Right forelimb (tissue), 1 donor: Measurements from ENCODE around the gene SYNPO2.
"Not testable (repeated sequence)": the region's sequence is repeated elsewhere in the genome, so short reads cannot be mapped to it uniquely, and the experiment has no call there.

Experiments used
- DNase-seq: peaks from one replicate; pipeline ENCODE4 v3.0.0-alpha.2; 2018

The SYNPO2 gene

DNA sequence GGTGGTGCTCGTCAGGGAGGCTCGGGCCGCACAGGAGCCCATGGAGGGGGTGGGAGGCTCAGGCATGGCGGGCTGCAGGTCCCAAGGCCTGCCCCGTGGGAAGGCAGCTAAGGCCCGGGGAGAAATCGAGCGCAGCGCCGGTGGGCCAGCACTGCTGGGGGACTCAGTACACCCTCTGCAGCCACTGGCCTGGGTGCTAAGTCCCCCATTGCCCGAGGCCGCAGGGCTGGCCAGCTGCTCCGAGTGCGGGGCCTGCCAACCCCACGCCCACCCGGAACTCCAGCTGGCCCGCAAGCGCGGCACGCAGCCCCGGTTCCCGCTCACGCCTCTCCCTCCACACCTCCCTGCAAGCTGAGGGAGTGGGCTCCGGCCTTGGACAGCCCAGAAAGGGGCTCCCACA, 88.4 kb downstream of the SYNPO2 start:
- not testable (repeated sequence) for DNase-seq

DNA sequence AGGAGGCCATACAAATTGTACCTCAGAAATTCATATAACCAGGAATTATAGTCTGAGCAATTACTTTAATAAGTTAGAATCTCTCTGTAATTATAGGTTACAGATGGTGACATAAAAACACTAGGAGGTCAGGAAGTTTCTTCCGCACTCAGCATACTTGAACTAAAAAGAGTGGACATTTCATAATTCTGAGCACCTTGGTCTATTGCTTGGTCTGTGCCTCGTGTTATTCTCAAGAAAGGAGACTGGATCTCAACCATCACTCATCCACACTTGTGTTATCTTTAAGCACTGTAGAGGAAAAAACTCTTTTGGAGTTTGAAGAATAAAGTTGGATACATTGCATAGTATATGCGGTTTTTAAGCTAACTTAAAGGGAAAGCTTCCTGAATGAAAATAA, 91.1 kb downstream of the SYNPO2 start:
- DNase-seq, result no peak

DNA sequence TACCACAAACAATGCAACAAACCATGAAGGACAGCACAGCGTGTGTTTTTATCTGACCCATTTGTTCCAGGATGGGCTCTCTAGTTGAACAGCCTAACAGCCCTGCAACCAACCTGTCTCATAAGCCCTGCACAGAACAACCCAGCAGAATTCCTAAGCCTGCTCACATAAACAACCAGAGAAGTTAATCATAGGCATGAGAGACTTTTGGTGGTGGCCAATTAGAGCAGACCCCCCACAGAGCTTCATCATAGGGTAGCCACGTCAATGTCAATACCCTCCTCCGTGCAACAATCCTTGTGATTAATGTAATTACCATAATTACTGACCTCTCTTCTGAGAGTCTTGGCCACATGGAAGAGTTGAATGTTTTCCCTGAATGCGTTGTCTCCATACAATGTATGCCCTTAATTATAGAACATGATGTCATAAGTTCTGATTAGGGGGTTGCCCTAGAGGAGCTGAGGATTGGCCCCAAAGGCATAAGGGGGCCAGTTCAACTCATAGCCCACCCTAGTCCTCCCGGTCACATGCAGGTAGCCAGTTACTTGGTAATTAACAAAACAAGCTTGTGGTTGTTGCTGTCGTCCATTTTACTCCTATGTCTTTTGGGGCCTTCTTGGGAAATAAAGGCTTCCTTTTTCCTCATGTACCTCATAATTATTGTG, 92.7 kb downstream of the SYNPO2 start:
- no peak for DNase-seq

DNA sequence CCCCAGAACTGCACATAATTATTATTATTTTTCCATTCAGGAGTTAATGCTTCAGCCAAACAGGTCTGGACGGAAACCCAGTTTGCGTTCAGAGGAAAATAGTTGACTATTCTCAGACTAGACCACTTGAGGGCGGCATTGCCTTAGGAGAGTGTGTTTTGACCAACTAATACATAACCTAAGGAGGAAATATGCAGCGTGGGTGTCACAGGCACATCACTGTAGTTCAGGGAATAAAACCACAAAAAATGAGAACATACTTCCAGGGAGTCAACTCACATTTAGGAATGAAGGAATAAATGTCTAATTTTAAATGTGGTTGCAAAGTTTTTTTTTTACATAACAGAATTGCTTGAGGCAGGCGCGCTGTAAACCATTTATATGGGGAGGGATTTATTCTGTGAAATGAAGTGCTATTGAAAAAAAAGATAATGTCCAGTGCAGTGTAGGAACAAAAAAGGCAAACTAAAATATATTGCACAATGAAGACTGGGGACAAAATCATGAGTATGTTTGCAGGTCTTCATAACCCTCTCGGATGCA, 93.3 kb downstream of the SYNPO2 start:
- DNase-seq, result peak; percentile 62

DNA sequence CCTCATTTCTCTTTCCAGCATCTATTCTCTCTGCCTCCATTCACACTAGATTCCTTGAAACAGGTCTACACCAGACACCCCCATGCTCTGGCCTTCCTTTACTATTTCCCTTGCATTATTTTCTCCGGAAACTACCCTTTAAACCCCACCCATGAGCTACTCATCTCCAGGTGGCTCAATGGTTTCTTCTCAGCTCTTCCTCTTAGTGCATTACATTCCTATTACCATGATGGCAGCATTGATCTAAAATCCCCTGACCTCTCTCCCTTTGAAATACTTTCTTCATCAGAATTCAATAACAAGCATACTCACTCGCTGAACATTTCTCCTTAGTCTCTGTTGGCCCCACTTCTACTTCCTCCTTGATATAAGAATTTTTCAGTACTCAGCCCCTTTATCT, 94.6 kb downstream of the SYNPO2 start:
- DNase-seq, result no peak

DNA sequence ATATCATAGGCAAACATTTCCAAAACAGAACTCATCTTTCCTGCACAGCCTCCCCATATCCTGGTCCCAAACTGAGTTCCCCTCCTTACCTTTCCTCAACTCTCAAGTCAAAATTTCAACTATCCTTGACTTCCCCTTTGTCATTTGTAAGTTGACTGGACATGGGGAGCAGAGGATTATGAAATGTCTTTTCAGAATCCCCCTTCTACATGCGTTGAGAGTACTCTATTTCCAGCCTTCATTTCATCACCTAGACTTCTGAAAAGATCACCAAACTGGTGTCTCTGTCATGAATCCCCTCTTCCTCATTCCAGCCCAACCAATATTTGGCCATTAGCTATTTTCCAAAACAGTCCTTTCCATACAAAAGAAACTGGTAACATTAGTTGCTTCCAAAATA, 95.2 kb downstream of the SYNPO2 start:
- DNase-seq, result no peak

DNA sequence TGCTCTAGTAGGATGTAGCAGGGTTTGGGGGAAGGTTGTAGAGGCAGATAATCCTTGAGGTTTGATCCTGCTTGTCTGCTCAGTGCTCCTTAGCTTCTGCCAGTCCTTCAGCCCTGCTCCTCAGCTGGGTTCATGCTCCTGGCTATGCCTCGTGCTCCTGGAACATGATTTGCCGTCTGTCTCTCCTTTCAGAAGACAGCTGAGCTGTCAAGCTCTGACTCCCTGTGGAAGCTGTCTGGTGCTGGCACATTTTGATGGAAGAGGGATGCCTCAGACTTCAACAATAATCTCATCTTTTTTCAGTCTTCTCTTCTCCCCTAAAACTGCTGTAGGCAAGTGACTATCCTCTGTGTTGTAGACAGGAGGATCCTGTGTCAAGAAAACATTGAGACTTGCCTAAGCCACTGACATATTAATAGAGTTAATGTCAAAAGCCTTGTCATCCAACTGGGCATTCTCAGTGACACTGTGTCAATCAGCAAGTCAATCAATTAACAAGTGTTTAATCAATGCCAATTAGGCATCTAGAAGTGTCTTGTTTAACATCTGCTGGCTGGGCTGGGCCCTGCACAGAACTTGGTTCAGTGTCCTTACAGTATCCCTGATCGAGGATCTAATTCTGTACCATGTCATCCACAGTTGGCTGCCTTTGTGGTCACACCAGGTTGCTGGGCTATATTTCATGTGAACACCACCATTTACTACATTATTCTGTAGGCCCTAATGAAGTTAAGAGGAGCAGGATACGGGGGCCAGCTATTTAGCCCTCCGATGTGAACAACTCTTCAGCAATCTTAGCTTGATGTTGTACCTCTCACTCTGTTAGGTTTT, 96.7 kb downstream of the SYNPO2 start:
- no peak for DNase-seq

DNA sequence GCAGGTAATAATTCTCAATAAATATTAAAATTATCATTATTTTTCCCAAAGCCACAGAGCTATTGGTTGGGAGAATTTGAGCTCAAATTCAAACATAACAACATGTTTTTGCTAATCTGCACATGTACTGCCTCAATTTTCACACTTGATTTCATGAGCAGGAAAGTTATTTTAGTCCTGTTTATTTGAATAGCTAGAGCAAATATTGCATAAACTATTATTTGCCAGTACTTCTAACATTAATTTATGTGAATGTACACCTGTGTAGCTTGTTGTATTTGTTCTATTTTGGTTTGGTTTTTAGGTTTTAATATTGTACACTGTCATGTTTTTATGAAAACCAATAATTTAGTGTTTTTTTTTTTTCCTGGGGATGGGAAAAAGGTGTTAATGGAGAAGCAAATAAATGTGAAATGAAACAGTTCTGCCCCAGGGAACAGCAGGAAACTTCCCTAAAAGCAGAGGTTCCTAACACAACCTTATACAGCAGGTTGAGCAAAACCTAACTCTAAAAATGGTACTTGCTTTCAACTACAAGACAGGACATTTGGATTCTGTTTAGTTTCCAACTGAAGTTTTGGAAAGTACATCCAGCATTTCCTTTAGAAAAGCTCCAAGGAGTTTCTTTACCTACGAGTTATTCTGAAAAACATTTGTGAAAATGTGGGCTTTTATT, 99.4 kb downstream of the SYNPO2 start:
- DNase-seq, result no peak

DNA sequence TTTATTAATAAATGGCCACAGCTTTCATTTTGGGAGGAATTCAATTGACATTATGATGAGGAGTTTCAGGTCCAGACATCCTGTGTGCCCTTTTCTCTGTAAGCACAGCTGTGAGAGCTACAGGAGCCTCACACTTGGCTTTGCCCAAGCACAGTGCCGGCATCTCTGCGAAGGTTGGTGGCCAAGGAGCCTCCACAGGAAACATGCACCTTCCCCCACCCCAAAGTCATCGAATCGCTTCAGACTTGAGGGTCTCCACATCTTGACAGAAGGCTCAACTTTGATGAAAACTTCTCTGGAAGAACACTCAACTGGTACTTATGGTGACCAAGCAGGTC, 100.0 kb downstream of the SYNPO2 start:
- DNase-seq, result no peak

DNA sequence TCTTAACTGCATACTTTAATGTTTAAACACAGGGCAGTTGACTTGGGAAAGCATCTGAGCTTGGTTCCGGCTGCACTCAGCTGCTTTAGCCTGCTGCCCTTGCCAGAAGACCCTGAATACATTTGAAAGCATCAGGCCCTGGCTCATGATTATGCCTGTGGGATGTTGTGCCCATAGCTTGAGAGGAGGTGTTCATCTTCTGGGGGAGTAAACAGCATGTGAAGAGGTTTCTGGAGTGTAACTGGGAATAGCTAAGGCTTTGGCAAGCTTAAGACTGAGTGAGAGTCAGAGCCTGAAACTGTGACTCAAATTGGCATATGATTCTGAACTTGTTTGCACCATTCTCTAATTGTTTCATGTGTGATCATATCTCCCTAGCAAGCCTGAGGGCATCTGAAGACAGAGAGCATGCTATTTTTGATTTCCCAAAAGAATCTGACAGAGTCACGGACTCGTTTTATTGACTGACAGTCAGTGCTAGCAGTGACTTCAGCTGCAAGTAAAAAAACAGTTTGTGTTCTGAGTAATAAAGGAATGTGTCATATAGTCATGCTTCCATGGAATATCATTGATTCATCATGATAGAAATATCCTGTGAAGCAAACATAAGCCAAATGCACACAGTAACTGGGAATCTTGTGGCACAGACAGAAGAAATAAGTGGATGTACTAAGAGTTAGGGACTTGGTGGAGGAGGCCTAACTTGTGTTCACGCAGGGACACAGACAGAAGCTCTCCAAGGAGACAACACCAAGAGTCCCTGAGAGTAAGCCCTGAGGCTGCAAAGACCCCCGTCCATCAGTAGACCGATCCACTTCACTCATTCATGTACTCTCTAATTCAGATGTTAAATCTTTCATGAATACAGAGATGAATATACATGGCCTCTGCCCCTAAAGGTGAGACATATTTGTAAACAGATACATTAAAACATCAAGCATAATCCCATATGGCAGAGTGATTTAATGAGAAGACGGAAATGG, 100.7 kb downstream of the SYNPO2 start:
- DNase-seq, result no peak

DNA sequence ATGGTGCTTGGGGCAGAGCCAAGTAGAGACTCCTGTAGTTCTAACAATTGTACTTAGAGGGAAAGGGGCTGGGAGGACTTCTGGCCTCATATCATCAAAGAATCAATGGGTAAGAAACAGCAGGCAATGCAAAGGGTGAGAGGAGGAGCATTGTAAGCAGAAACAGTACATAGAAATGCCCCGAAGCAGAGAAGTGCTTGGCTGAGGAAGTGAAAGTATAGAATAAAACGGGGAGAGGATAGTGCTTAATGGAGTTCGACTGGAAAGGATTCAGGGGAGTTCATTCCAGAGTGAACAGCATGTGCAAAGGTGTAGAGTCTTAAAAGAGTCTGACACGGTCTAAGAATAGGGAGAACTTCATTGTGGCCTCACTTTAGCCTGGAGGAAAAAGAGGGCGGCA, 103.0 kb downstream of the SYNPO2 start:
- DNase-seq, result no peak

DNA sequence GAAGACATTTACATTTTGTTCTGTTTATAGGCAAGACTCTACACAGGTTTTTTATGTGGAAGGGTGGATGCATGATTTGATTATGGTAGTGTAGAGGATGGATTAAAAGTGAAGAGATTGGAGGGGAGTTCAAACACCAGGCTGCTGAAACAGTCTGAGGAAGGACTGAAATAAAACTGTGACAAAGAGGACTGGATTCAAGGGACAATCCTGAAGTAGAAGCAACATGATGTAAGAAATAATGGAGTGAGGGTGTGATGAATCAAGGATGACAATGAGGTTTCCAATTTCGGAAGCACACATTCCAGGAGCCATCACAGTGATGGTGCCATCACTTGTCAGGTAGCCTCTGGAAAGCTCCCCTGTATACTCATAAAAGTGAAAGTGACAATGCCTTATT, 103.5 kb downstream of the SYNPO2 start:
- DNase-seq, result no peak

DNA sequence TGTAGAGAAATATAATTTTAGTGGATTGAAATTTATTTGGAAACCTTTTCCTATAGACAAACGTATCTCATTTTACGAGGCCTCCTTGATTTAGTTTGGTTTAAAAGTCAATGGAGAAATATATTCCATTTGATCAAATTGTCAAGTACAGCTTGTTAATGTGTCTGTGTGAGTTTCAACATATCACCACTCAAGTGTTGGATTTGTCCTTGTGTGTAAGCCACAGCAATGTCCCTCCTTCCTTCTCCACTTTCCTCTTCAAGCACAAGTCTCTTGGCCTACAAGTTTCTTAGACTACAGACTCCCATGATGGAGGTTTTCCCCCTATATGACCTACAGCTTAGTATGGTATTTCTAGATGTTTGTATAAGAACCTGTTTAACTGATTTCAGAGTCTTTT, 104.7 kb downstream of the SYNPO2 start:
- DNase-seq, result no peak

DNA sequence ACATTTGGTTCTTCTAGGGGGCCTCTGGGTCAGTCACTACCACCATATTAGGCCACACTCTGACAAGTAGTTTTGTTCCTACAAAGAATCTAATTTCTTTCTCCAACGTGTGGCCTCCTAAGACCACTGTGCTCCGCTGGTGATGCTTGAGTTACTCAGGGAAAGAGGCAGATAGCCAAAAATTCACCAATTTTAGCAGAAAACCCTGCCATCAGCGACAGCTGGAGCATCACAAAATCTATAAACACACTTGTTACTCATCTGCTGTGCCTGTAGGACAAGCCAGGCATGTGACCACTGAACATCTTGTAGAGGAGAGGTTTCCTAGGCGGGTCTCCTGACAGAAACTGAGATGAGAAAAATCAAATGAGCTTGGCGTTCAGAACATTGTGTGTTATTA, 105.4 kb downstream of the SYNPO2 start:
- no peak for DNase-seq

DNA sequence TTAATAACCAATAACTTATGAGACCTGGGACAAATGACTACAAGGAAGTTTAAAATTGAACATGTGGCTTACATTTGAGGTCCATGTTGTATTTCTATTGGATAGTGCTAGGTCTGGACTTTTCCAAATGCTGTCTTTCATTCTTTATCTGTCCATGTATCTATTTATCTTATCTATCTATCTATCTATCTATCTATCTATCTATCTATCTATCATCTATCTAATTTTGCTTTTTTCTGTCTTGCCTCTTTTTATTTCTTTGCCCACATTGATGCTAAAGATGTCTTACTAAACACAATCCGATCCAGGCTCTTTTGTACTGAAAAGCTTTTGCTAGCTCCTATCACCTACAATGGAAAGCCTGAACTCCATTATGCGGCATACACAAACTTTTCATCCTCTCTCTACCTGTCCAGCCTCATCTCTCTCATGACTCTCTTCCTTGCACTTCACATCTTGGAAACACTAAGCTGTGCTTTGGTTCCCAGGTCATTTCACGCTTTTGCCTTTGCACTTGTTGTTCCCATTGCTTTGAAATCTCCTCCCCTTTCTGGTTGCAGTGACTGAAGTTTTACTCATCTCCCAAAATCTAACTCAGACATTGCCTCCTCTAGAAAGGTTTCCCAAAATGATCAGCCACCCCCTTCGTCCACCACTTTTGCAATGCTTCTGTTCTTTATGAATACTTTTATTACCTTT, 107.2 kb downstream of the SYNPO2 start:
- no peak for DNase-seq

DNA sequence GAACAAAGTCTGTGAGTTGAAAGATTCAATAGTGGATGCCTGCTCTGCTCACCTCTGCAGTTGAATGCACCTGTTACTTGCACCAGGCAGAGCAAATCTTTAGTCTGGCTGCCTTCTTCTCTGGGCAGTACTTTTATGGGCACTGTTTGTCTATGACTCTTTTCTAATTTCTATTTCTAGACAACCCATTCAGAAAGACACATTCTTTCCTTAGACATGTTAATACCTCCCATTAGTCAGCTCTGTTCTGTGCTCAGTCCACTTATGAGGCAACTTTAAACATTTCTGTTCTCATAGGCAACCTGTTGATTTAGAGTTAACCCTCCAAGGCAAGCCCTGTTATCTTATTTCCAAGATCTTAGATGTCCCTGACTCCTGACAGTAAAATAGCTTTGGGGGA, 108.9 kb downstream of the SYNPO2 start:
- DNase-seq, result no peak

DNA sequence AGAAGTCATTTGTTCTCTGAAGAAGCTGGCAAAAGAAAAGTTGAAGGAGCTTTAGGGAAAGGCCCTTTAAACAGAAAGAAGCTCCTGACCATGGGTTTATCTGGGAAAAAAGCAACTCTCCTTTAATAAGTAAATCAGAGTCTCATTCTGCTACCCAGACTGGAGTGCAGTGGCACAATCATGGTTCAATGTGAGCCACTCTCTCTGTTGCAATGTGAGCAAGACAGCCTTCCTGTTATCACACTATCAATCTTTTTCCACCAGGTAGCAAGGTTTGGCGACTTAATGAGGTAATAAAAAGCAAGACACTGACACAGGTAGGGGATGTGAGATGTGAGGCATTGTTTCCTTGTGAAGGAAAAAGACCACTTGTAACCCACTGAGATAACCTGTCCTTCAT, 111.3 kb downstream of the SYNPO2 start:
- no peak for DNase-seq

DNA sequence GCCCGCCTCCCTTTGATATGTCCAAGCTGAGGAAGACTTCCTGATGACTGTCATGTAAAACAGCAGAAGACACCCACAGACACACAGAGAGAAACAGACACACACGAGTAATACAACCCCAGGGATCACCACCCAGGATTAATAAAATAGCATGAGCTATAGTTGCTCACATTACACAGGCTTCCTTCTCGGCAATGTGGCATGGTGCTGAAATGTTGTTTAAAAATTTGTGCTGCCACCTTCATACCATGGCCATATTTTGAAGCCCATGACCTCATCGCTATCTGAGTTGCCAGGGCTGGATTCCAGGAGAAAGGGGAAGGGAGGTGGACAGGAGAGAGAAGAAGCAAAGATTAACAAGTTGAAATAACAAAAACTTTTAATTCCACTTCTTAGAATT, 111.7 kb downstream of the SYNPO2 start:
- no peak for DNase-seq

DNA sequence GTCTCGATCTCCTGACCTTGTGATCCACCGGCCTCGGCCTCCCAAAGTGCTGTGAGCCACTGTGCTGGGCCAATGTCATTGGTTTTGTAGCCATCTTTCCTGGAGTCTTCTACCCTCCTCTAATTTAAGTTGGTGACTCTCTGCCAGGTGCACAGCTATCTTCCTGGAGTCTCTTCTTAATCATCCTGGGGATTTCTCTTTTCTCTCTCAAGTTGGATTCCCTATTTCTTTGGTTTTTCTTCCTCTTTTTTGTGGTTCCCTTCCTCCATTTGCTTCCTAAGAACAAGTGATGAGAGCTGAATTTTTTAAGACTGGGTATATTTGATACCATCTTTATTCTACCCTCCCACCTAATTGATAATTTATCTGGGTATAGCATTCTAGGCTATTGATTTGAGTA, 113.8 kb downstream of the SYNPO2 start:
- no peak for DNase-seq

DNA sequence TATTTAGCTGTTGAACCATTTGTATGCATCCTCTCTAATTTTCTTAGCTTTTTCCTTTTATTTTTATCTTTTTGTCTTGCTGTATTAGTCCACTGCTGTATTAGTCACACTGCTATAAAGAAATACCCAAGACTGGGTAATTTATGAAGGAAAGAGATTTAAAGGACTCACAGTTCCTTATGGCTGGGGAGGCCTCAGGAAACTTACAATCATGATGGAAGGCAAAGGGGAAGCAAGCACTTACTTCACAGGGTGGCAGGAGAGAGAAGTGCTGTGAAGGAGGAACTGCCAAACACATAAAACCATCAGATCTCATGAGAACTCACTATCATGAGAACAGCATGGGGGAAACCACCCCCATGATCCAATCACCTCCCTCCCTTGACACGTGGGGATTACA, 114.3 kb downstream of the SYNPO2 start:
- not testable (repeated sequence) for DNase-seq

DNA sequence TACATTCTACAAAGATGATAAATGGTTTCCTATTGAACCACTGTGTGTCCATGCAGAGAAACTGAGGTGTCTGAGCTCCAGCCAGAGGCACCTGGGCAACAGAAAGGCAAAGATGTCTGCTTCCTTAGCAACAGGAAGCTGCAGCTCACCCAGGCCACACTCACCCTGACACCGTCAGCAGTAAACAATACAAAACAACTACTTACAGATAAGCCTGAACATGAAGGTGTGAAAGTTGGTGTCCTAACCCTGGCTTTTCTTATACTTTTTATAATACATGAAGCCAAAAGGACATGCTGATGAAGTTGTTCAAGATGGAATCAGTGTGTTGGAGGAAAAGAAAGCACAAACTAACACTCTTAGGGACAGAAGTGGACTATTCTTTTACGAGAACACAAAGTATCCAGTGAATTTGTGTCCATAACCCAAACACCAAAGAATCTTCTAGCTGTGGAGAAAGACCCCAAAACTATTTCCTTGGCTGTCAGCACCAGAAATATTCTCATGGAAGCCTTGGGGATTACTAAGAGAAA, 117.3 kb downstream of the SYNPO2 start:
- DNase-seq, result no peak

DNA sequence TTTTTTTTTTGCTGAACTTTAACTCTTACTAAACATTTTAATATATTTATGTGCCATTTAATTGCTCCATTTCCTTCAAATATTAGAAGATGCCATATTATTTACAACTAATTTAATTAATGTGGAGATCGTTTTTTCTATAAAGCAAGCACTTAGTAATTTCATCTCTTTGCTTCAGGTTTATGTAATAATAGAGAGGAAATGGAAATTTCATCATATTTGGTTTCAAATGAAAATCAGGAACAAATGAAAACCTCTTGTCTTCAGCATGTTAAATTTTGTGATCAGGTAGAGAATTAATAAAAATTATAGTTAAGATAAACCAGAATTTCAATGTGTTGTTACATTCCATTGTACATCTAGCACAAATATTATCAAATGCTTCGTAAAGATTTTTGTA, 120.1 kb downstream of the SYNPO2 start:
- no peak for DNase-seq
